Astrocyte (in vitro differentiated cells and primary cell): ENCODE measurements around the gene BCL11B.

Experiments
- CTCF ChIP-seq: IDR thresholded peaks from 2 replicates; pipeline ENCODE4 v1.5.1; 2011; ENCODE audit warnings: low read depth, mild to moderate bottlenecking, inconsistent platforms, low read length, moderate library complexity; ENCODE audit not compliant: insufficient read depth
- EZH2 ChIP-seq: IDR thresholded peaks from 2 replicates; pipeline ENCODE4 v1.6.1; 2012; ENCODE audit warnings: mild to moderate bottlenecking, low read length, inconsistent platforms; ENCODE audit not compliant: insufficient read depth

- TF ChIP-seq CTCF (no peak), EZH2 (no peak)
Measured at GRCh38 chr14:99318959-99319295, 46.9 kb upstream of the BCL11B start.
